HCT116 (cell line): Measurements from ENCODE around the gene FGF21. TPM values are rescaled to one million over a fixed set of nuclear protein-coding genes. Genes with fewer than 3 reads are reported as not detected.
A peak's percentile ranks its signal among the peaks of the same experiment; 100 is the strongest.

Experiments
- ATAC-seq: fragments of 200-7000 bp; cut with Tn5 transposase; 2 replicates; pipeline ENCODE4 v1.9.1; 2020; ENCODE audit warnings: mild to moderate bottlenecking, moderate library complexity
- BruUV-seq: library from RNA; stranded (reverse); fragments of 400-500 nt; replicated peaks from 2 replicates; lab custom pipeline; 2021; lab: Mats Ljungman, UMichigan
- CTCF ChIA-PET: fragments of 300-600 bp; sonication (Branson Sonifier 250); formaldehyde crosslinking; loops from one replicate; lab custom pipeline; 2021; ENCODE audit warnings: antibody characterized with exemption; lab: Charles Lee
- POLR2A ChIA-PET: fragments of 300-600, 350-600 bp; sonication (Branson Sonifier 250); formaldehyde crosslinking; loops from one replicate; lab custom pipeline; 2021; ENCODE audit warnings: antibody characterized with exemption; lab: Charles Lee
- RAD21 ChIA-PET, 2 experiments: fragments of 300-600 bp; sonication (Branson Sonifier 250); formaldehyde crosslinking; loops; one replicate each; lab custom pipeline; 2023; ENCODE audit warnings: low total read pairs in 2 of 2; ENCODE audit not compliant: uncharacterized antibody in 2 of 2, unreplicated experiment in 2 of 2, low non-redundant PET in 1 of 2; lab: Charles Lee
- DNase-seq: peaks from one replicate; pipeline ENCODE4 v3.0.0-alpha.2; 2010; ENCODE audit warnings: low read depth, low spot score
- H2AFZ ChIP-seq: fragments of 200-600 bp; shearing (Covaris generic), sonication (generic); 2 replicates; pipeline ENCODE4 v1.6.1; 2017; ENCODE audit warnings: low read depth, mixed run types, mixed read lengths, antibody characterized with exemption, low read length; ENCODE audit not compliant: poor library complexity, severe bottlenecking
- H3K27ac ChIP-seq: 2 replicates; pipeline ENCODE4 v1.5.1; 2012; ENCODE audit warnings: low read depth, low read length
- H3K27me3 ChIP-seq: fragments of 200-600 bp; sonication (generic); 2 replicates; pipeline ENCODE4 v1.6.1; 2016; ENCODE audit warnings: mixed run types, low read length, mixed read lengths; ENCODE audit not compliant: insufficient read depth
- H3K36me3 ChIP-seq, 2 experiments: fragments of 200-500 bp in 1 of 2; fragments of 200-600 bp in 1 of 2; sonication (Bioruptor generic) in 1 of 2; sonication (generic) in 1 of 2; 2 replicates each; pipeline versions ENCODE4 v1.5.1 to v1.6.1; 2014 to 2016; ENCODE audit warnings: low read length in 2 of 2, inconsistent platforms in 1 of 2, mixed read lengths in 1 of 2, mixed run types in 1 of 2; ENCODE audit not compliant: insufficient read depth in 2 of 2, control insufficient read depth in 1 of 2
- H3K4me1 ChIP-seq, 2 experiments: fragments of 200-600 bp in 1 of 2; sonication (generic) in 1 of 2; 2 replicates each; pipeline versions ENCODE4 v1.5.1 to v1.6.1; 2012 to 2017; ENCODE audit warnings: low read length in 2 of 2, inconsistent platforms in 1 of 2, mild to moderate bottlenecking in 1 of 2, mixed read lengths in 1 of 2, mixed run types in 1 of 2, moderate library complexity in 1 of 2; ENCODE audit not compliant: insufficient read depth in 2 of 2, control insufficient read depth in 1 of 2
- H3K4me2 ChIP-seq: fragments of 200-600 bp; sonication (generic); 2 replicates; pipeline ENCODE4 v1.6.1; 2017; ENCODE audit warnings: mixed run types, low read length, mixed read lengths
- H3K4me3 ChIP-seq, 2 experiments: fragments of 200-600 bp in 1 of 2; sonication (generic) in 1 of 2; replicated peaks in 1 of 2; 2 replicates each; pipeline ENCODE4 v1.5.1; 2011 to 2016; ENCODE audit warnings: low read length in 2 of 2, control low read depth in 1 of 2, low read depth in 1 of 2, mild to moderate bottlenecking in 1 of 2, mixed read lengths in 1 of 2, mixed run types in 1 of 2
- H3K79me2 ChIP-seq: fragments of 200-600 bp; sonication (generic); 2 replicates; pipeline ENCODE4 v1.6.1; 2017; ENCODE audit warnings: mild to moderate bottlenecking, mixed run types, low read length, moderate library complexity, mixed read lengths; ENCODE audit not compliant: insufficient read depth
- H3K9ac ChIP-seq: fragments of 200-600 bp; sonication (generic); 2 replicates; pipeline ENCODE4 v1.6.1; 2016; ENCODE audit warnings: low read length, mixed read lengths
- H3K9me2 ChIP-seq: fragments of 200-600 bp; sonication (generic), shearing (Covaris generic); 2 replicates; pipeline ENCODE4 v1.6.1; 2017; ENCODE audit warnings: mixed run types, mild to moderate bottlenecking, moderate library complexity; ENCODE audit not compliant: insufficient read depth
- H3K9me3 ChIP-seq, 2 experiments: fragments of 200-500 bp in 1 of 2; fragments of 200-600 bp in 1 of 2; sonication (Bioruptor generic) in 1 of 2; sonication (generic) in 1 of 2; 2 replicates each; pipeline ENCODE4 v1.6.1; 2014 to 2017; ENCODE audit warnings: low read length in 2 of 2, mixed read lengths in 2 of 2, inconsistent platforms in 1 of 2, low read depth in 1 of 2, mild to moderate bottlenecking in 1 of 2, mixed run types in 1 of 2, moderate library complexity in 1 of 2; ENCODE audit not compliant: control insufficient read depth in 1 of 2, insufficient read depth in 1 of 2
- H4K20me1 ChIP-seq: fragments of 200-600 bp; sonication (generic), shearing (Covaris generic); 2 replicates; pipeline ENCODE4 v1.6.1; 2017; ENCODE audit warnings: mixed run types, mild to moderate bottlenecking, moderate library complexity; ENCODE audit not compliant: insufficient read depth
- ATF3 ChIP-seq: IDR thresholded peaks from 2 replicates; pipeline ENCODE4 v1.6.1; 2012
- CBX3 ChIP-seq: IDR thresholded peaks from 2 replicates; pipeline ENCODE4 v1.6.1; 2012; ENCODE audit warnings: low read depth
- CEBPB ChIP-seq: IDR thresholded peaks from 2 replicates; pipeline ENCODE4 v1.6.1; 2012; ENCODE audit warnings: low read depth
- ELF1 ChIP-seq: IDR thresholded peaks from 2 replicates; pipeline ENCODE4 v1.6.1; 2012; ENCODE audit warnings: low read depth, borderline replicate concordance
- EZH2phosphoT487 ChIP-seq: fragments of 200-600 bp; IDR thresholded peaks from 2 replicates; pipeline ENCODE4 v1.6.1; 2018; ENCODE audit warnings: antibody characterized with exemption, borderline replicate concordance
- FOSL1 ChIP-seq: IDR thresholded peaks from 2 replicates; pipeline ENCODE4 v1.6.1; 2012; ENCODE audit warnings: low read depth
- JUND ChIP-seq: IDR thresholded peaks from 2 replicates; pipeline ENCODE4 v1.6.1; 2012
- POLR2A ChIP-seq: IDR thresholded peaks from 2 replicates; pipeline ENCODE4 v1.7.0; 2011; ENCODE audit warnings: borderline replicate concordance; ENCODE audit not compliant: insufficient read depth, insufficient read length; ENCODE audit errors: extremely low read depth
- REST ChIP-seq: IDR thresholded peaks from 2 replicates; pipeline ENCODE4 v1.6.1; 2012; ENCODE audit warnings: low read depth
- TCF7L2 ChIP-seq: IDR thresholded peaks from 2 replicates; pipeline ENCODE4 v1.7.0; 2011; ENCODE audit warnings: borderline replicate concordance, inconsistent platforms; ENCODE audit not compliant: insufficient read depth, insufficient read length; ENCODE audit errors: extremely low read depth
- ZFX ChIP-seq: fragments of 450-650 bp; IDR thresholded peaks from 2 replicates; pipeline ENCODE4 v1.6.1; 2017
- intact Hi-C: fragments of 100-400 bp; cut with micrococcal nuclease; formaldehyde crosslinking; loops from 2 replicates; pipeline ENCODE4 v1.10.0; 2022
- total RNA-seq: library from RNA; stranded (reverse); gene quantifications from one replicate; pipeline ENCODE4 v1.2.1, GENCODE V29; 2021; ENCODE audit not compliant: unreplicated experiment
- TF ChIP-seq, protein P1 (sequence below), 3 experiments: fragments of 200-600 bp in 1 of 3; sonication (generic) in 1 of 3; IDR thresholded peaks in 2 of 3; conservative IDR thresholded peaks in 1 of 3; 2 replicates each; pipeline ENCODE4 v1.5.1; 2012 to 2017; ENCODE audit warnings: low read depth in 2 of 3, low read length in 2 of 3, antibody characterized with exemption in 1 of 3, borderline replicate concordance in 1 of 3, control low read depth in 1 of 3, mild to moderate bottlenecking in 1 of 3, mixed read lengths in 1 of 3, mixed run types in 1 of 3, moderate library complexity in 1 of 3; ENCODE audit not compliant: insufficient read depth in 1 of 3

FGF21 gene
- total RNA-seq, 1 experiment from 2014 or later: 0.81 TPM

DNA sequence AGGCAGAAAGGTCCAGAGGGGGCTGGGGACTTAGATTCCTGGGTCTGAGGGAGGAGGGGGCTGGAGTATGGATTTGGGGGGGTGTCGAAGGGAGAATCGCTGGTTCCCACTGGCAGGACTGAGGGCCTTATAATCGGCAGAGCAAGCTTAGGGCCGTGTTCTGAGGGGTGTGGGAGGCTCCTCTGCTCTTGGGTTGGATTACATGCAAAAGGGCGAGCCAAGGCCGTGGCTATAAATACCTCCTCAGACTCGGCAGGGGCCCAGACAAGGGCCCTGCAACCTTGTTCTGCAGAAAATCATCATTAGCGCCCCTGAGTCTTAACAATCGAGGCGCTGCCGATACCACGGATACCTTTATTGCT, 35.1 kb upstream of the FGF21 start:
- H3K9ac ChIP-seq: peak overlapping the region; percentile 60

DNA sequence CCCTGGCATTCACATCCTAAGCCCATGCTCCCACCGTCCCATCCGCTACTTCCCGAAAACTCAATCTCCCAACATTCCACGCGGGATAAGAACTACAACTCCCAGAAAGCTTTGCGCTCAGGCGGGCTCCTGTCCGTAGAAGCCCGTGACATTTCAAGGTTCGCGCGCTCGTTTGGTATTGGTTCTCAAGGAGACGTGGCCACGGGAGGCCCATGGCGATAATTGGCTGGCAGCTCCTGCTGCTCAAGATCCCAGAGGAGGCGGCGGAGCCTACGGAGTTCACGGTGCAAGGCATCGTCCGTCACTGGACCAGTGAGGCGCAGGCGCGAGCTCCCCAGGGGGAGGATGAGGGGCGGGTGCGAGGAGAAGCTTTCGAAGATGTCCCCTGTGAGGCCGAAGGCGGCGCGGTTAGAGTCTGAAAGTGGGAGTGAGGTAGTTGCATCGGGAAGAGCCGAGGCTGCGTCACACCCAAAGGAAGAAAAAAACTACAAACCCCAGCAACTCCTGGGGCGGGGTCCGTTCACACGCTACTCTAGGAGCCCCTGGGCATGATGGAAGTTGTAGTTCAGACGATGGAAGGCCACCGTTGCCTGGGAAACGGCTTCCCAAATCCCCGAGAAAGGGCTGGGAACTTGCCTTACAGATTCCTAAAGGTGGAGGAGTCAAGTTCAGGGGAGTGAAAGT, 34.6 kb upstream of the FGF21 start:
- peak overlapping the region; percentile 60 for H3K9ac ChIP-seq
- no peaks in the 10 kb centered on the region for H3K79me2 ChIP-seq
- H3K4me1 ChIP-seq: peaks cover 6 to 31% of the 10 kb centered on the region in 2 experiments
- H3K36me3 ChIP-seq: no peaks in the 10 kb centered on the region
- peak overlapping the region; percentile 50 for H2AFZ ChIP-seq
- no peaks in the 10 kb centered on the region for H3K27me3 ChIP-seq
- intact Hi-C loops: no loop called here
- no peaks in the 10 kb centered on the region for H4K20me1 ChIP-seq
- BruUV-seq: no TSS peak
- ChIA-PET CTCF (interaction anchor here (1.1 to 1.3 kb wide), 2 partner anchors 8 to 75 kb away, joined by 4 to 5 read pairs; no protein-coding TSS in a partner anchor), RAD21 (no interaction called here), POLR2A (interaction anchor here (0.8 to 1.7 kb wide), 5 partner anchors 9 to 27 kb away, joined by 3 to 6 read pairs (median 3); no protein-coding TSS in a partner anchor)
- peak overlapping the region; percentile 33 for H3K27ac ChIP-seq
- H3K9me3 ChIP-seq: no peaks in the 10 kb centered on the region
- DNase-seq (peak; percentile 98), ATAC-seq (peak; percentile 91)
- peak overlapping the region; percentile 80 for H3K4me2 ChIP-seq
- H3K9me2 ChIP-seq: no peaks in the 10 kb centered on the region
- H3K4me3 ChIP-seq: peak overlapping the region; percentile 52 to 58
- TF ChIP-seq ATF3 (no peak), CBX3 (no peak), EZH2phosphoT487 (no peak), REST (no peak), JUND (no peak), CEBPB (no peak), ELF1 (no peak; the same call in 1 of the 2 replicates), POLR2A (peak; percentile 58), TCF7L2 (peak; percentile 42)
- TF ChIP-seq, protein P1, sequence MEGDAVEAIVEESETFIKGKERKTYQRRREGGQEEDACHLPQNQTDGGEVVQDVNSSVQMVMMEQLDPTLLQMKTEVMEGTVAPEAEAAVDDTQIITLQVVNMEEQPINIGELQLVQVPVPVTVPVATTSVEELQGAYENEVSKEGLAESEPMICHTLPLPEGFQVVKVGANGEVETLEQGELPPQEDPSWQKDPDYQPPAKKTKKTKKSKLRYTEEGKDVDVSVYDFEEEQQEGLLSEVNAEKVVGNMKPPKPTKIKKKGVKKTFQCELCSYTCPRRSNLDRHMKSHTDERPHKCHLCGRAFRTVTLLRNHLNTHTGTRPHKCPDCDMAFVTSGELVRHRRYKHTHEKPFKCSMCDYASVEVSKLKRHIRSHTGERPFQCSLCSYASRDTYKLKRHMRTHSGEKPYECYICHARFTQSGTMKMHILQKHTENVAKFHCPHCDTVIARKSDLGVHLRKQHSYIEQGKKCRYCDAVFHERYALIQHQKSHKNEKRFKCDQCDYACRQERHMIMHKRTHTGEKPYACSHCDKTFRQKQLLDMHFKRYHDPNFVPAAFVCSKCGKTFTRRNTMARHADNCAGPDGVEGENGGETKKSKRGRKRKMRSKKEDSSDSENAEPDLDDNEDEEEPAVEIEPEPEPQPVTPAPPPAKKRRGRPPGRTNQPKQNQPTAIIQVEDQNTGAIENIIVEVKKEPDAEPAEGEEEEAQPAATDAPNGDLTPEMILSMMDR (IDR thresholded peaks at IDR 0.05 in 2 of 3, conservative IDR thresholded peaks at IDR 0.05 in 1 of 3; ENCODE audit: borderline replicate concordance in 1 of 3, insufficient read depth in 1 of 3, low read depth in 2 of 3, low read length in 2 of 3): no peak

More for the DNA sequence above, 35.1 kb upstream of the FGF21 start:
- Histone ChIP-seq H3K4me1 (peaks cover 2 to 31% of the 10 kb centered on the region in 2 experiments), H3K27ac (peak overlapping the region; percentile 33), H2AFZ (no peak overlapping the region), H3K36me3 (no peaks in the 10 kb centered on the region), H3K4me3 (peak overlapping the region; percentile 52 to 58), H3K79me2 (no peaks in the 10 kb centered on the region), H3K27me3 (no peaks in the 10 kb centered on the region), H3K9me3 (no peaks in the 10 kb centered on the region), H3K4me2 (peak overlapping the region; percentile 80), H4K20me1 (no peaks in the 10 kb centered on the region), H3K9me2 (no peaks in the 10 kb centered on the region)
- ChIA-PET CTCF (interaction anchor here (1.1 kb wide), 1 partner anchor 75 kb away, joined by 4 read pairs; no protein-coding TSS in a partner anchor), RAD21 (no interaction called here), POLR2A (interaction anchor here (0.8 to 1.7 kb wide), 5 partner anchors 8 to 28 kb away, joined by 3 to 6 read pairs (median 3); no protein-coding TSS in a partner anchor)
- DNase-seq (no peak), ATAC-seq (peak; percentile 15)
- TF ChIP-seq FOSL1 (no peak), ZFX (peak; percentile 26; the same call in 1 of the 2 replicates)
- BruUV-seq: no TSS peak
- intact Hi-C loops: no loop called here
